Left ventricle myocardium inferior (tissue), 1 donor: Measurements from ENCODE around the gene DIPK1B. TPM values are rescaled to one million over a fixed set of nuclear protein-coding genes. Genes with fewer than 3 reads are reported as not detected.

Experiments used
- DNase-seq: peaks from one replicate; pipeline ENCODE4 v3.0.0-alpha.2; 2020
- H3K27ac ChIP-seq: fragments of 200-600 bp; replicated peaks from 2 replicates; pipeline ENCODE4 v1.8.0; 2021
- H3K27me3 ChIP-seq: fragments of 200-600 bp; 2 replicates; pipeline ENCODE4 v1.8.0; 2021; ENCODE audit warnings: low read depth
- H3K36me3 ChIP-seq: fragments of 200-600 bp; 2 replicates; pipeline ENCODE4 v1.8.0; 2021
- H3K4me1 ChIP-seq: fragments of 200-600 bp; 2 replicates; pipeline ENCODE4 v1.8.0; 2021
- H3K4me3 ChIP-seq: fragments of 200-600 bp; 2 replicates; pipeline ENCODE4 v1.8.0; 2021; ENCODE audit warnings: mild to moderate bottlenecking, moderate library complexity
- H3K9me3 ChIP-seq: fragments of 200-600 bp; replicated peaks from 2 replicates; pipeline ENCODE4 v1.8.0; 2021
- intact Hi-C: fragments of 100-400 bp; cut with micrococcal nuclease; formaldehyde crosslinking; loops from one replicate; pipeline ENCODE4 v1.11.0; 2022
- total RNA-seq: library from RNA; stranded (reverse); fragmentation: NEBNext Ultra II Directional; extraction: Animal tissue kit (Norgen Biotek cat#: 25700); gene quantifications from one replicate; pipeline ENCODE4 v1.2.1, GENCODE V29; 2021
- TF ChIP-seq, protein P1 (sequence below): fragments of 200-600 bp; IDR thresholded peaks from 2 replicates; pipeline ENCODE4 v1.8.0; 2021; ENCODE audit warnings: antibody characterized with exemption, mild to moderate bottlenecking, borderline replicate concordance
- donor health status: DM: no; HTN: yes; CAD: no; lungs with severe emphysema.

Gene DIPK1B
- total RNA-seq, 1 donor from 2014 or later, result 21.4 TPM

DNA sequence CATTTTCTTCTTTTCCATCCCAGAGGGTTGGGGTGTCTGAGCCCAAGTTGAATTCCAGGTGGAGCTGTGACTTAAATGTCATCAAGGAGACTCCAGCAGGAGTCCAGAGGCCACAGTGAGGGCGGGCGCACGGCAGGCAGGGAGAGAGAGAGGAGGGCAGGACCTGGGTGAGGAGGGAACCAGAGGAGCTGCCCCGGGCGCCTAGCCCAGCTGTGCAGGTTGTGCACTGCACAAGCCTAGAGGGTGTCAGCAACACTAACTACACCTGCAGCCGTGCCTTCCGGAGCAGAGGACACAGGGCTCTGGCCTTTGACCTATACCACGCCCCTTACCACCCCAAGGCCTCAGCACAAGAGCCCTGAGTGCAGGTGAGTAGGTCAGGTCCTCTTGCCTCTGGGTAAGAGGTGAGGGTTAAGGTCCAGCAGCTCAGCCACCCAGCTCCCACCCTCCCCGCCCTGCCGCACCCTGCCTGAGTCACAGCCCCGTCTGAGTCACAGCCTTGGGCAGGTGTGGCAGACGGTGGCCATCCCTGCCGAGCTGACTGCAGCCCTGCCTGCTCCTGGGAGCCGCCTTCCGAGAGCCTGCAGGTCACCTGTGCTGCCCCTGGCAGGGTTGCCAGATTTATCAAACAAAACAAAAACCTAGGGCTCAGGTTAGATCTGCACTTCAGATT, 18.7 kb upstream of the DIPK1B start:
- Histone ChIP-seq H3K4me3 (no peak overlapping the region), H3K36me3 (no peaks in the 10 kb centered on the region), H3K9me3 (no peaks in the 10 kb centered on the region), H3K27ac (no peak overlapping the region), H3K4me1 (peaks cover 69% of the 10 kb centered on the region), H3K27me3 (no peaks in the 10 kb centered on the region)
- TF ChIP-seq, protein P1, sequence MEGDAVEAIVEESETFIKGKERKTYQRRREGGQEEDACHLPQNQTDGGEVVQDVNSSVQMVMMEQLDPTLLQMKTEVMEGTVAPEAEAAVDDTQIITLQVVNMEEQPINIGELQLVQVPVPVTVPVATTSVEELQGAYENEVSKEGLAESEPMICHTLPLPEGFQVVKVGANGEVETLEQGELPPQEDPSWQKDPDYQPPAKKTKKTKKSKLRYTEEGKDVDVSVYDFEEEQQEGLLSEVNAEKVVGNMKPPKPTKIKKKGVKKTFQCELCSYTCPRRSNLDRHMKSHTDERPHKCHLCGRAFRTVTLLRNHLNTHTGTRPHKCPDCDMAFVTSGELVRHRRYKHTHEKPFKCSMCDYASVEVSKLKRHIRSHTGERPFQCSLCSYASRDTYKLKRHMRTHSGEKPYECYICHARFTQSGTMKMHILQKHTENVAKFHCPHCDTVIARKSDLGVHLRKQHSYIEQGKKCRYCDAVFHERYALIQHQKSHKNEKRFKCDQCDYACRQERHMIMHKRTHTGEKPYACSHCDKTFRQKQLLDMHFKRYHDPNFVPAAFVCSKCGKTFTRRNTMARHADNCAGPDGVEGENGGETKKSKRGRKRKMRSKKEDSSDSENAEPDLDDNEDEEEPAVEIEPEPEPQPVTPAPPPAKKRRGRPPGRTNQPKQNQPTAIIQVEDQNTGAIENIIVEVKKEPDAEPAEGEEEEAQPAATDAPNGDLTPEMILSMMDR, result no peak
- intact Hi-C loops, result no loop called here
- DNase-seq, result no peak

DNA sequence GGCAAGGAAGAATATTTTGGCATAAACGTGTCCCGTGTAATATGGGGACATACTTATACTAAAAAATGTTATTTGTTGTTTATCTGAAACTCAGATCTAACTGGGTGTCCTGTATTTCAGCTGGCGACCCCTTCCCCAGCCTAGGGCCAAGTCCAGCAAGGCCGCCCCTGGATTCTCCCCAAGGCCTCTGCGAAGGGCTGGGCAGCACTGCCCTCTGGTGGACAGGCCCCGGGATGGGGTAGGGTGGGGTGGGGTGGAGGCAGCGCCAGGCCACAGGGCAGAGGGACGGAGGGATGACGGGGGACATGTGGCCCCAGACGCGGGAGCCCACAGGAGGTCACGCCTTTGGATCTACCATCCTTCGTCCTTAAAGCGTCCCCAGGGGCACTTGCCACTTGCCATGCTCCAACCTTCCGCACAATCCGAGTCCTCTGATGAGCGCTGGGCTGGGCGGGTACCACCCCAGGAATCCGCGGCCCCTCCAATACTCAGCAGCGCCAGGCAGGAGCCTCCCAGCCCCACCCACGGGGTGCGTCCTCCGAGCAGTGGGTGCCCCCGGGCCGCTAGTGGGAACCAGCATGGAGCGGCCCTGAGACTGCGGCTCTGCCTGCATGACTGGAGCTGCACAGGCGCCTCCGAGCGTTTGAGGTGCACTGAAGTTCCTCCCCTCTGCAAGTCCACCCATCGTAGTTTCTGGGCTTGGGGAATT, 18.1 kb upstream of the DIPK1B start:
- Histone ChIP-seq H3K27me3 (no peaks in the 10 kb centered on the region), H3K27ac (no peak overlapping the region), H3K4me1 (peaks cover 62% of the 10 kb centered on the region), H3K4me3 (no peak overlapping the region), H3K36me3 (no peaks in the 10 kb centered on the region), H3K9me3 (no peaks in the 10 kb centered on the region)
- intact Hi-C loops, result no loop called here
- TF ChIP-seq, protein P1, result peak; percentile 82
- peak; percentile 62 for DNase-seq

DNA sequence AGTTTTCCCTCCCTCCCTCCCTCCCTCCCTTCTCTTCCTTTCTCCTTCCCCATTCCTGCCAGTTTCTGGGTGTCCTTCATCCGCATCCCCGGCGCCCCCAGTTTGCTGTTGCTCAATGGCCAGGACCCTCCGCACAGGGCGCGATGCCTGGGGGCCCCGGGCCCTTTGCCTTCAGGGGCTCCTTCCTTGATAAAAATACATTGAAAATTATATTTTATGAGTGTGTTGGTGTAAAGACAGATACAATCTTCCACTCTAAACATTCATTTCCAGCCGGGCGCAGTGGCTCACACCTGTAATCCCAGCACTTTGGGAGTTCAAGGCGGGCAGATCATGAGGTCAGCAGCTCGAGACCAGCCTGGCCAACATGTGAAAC, 17.5 kb upstream of the DIPK1B start:
- TF ChIP-seq, protein P1, result no peak
- Histone ChIP-seq H3K36me3 (no peaks in the 10 kb centered on the region), H3K4me1 (peaks cover 57% of the 10 kb centered on the region), H3K27me3 (peaks cover 3% of the 10 kb centered on the region), H3K9me3 (no peaks in the 10 kb centered on the region), H3K4me3 (no peak overlapping the region), H3K27ac (peak overlapping the region; percentile 12)
- intact Hi-C loops, result no loop called here
- DNase-seq, result no peak

DNA sequence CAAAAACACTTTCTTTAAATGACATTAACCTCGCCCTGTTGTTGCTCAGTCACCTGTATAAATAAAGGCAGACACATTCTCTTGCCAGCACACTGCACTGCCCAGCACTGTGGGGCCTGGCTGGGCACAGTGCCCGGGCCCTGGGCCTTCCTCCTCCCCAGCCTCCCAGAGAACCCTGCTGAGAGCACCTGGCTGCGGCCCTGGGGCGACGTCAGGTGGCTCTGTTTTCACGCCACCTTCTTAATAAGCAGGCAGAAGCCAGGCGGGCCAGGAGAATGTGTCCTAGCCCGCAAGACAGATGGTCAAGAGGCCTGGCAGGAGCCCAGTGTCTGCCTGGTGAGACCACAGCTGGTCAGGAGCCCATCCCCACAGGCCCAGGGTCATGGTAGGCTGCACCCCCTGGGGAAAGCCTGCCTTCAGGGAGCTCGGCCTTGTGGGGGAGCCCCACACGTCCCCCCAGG, 16.9 kb upstream of the DIPK1B start:
- Histone ChIP-seq H3K27ac (peak overlapping the region; percentile 12), H3K36me3 (no peaks in the 10 kb centered on the region), H3K9me3 (no peaks in the 10 kb centered on the region), H3K27me3 (peaks cover 9% of the 10 kb centered on the region), H3K4me1 (peaks cover 51% of the 10 kb centered on the region), H3K4me3 (no peak overlapping the region)
- intact Hi-C loops, result no loop called here
- DNase-seq, result no peak
- TF ChIP-seq, protein P1, result no peak

DNA sequence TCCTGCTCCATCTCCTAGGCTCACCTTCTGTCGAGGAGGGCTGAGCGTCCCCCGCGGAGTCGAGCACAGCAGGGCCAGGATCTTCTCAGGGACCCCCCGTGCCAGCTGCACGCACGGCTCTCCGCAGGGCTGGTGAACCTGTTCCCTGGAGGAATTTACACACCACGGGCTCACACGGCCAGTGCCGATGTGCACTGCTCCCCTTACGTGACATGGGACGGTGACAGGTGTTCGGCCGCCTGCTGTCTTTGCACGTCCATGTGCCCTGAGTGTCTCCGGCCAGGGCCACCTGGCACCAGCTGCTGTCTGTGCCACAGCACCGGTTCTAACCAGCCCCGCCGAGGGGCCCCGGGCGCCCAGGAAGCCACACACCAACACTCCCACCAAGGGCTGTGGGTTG, 16.4 kb upstream of the DIPK1B start:
- Histone ChIP-seq H3K4me1 (peaks cover 49% of the 10 kb centered on the region), H3K27ac (peak overlapping the region; percentile 12), H3K4me3 (no peak overlapping the region), H3K36me3 (no peaks in the 10 kb centered on the region), H3K27me3 (peaks cover 14% of the 10 kb centered on the region), H3K9me3 (no peaks in the 10 kb centered on the region)
- no peak for DNase-seq
- TF ChIP-seq, protein P1, result no peak
- intact Hi-C loops, result no loop called here
